Measurements from ENCODE around the gene WDR7.

Gene WDR7

DNA sequence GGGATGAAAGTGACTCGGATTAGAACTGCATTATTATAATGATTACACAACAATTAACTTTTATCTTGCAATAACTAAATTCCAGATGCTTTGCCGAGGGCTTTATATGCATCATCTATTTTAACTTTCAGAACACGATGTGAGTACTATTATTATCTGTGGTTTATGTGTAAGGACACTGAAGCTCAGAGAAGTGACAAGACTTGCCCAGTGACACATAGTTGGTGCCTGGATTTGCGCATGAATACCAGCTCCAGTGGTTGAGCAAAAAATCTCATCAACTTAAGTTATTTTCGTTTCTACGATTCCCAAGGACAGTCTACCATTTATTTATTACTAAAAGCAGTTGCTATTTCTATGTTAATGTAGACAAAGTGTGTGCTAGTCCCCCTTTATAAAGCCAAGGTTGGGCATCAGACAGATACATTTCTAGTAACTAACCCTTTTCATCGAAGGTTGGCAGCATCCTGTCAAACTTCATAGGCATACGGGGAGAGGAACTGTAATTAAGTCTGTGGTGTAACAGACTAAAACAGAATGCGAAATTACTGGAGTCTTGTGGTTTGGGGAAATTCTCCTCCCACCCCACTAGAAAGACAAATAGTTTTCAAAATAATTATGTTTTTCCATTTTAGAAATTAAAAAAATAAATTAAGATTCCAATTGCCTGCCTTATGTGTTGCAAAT lies 422.5 kb downstream of the WDR7 start:
- Histone ChIP-seq H3K4me3 (IDR thresholded peaks at IDR 0.05; ENCODE audit: insufficient read depth, low read depth, low read length) (no peak overlapping the region), H3K36me3 (ENCODE audit: insufficient read depth) (no peaks in the 10 kb centered on the region), H2AFZ (ENCODE audit: low read depth) (no peak overlapping the region), H3K27me3 (ENCODE audit: insufficient read depth, low read depth) (no peaks in the 10 kb centered on the region), H4K20me1 (ENCODE audit: insufficient read depth) (no peaks in the 10 kb centered on the region), H3K79me2 (ENCODE audit: insufficient read depth, low read depth) (no peaks in the 10 kb centered on the region), H3K4me1 (ENCODE audit: low read depth, poor library complexity, severe bottlenecking) (no peaks in the 10 kb centered on the region), H3K27ac (no peak overlapping the region), H3K9ac (no peak overlapping the region), H3K4me2 (no peak overlapping the region)
- TF ChIP-seq, protein P1, sequence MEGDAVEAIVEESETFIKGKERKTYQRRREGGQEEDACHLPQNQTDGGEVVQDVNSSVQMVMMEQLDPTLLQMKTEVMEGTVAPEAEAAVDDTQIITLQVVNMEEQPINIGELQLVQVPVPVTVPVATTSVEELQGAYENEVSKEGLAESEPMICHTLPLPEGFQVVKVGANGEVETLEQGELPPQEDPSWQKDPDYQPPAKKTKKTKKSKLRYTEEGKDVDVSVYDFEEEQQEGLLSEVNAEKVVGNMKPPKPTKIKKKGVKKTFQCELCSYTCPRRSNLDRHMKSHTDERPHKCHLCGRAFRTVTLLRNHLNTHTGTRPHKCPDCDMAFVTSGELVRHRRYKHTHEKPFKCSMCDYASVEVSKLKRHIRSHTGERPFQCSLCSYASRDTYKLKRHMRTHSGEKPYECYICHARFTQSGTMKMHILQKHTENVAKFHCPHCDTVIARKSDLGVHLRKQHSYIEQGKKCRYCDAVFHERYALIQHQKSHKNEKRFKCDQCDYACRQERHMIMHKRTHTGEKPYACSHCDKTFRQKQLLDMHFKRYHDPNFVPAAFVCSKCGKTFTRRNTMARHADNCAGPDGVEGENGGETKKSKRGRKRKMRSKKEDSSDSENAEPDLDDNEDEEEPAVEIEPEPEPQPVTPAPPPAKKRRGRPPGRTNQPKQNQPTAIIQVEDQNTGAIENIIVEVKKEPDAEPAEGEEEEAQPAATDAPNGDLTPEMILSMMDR (conservative IDR thresholded peaks at IDR 0.05; ENCODE audit: low read depth, low read length): no peak

DNA sequence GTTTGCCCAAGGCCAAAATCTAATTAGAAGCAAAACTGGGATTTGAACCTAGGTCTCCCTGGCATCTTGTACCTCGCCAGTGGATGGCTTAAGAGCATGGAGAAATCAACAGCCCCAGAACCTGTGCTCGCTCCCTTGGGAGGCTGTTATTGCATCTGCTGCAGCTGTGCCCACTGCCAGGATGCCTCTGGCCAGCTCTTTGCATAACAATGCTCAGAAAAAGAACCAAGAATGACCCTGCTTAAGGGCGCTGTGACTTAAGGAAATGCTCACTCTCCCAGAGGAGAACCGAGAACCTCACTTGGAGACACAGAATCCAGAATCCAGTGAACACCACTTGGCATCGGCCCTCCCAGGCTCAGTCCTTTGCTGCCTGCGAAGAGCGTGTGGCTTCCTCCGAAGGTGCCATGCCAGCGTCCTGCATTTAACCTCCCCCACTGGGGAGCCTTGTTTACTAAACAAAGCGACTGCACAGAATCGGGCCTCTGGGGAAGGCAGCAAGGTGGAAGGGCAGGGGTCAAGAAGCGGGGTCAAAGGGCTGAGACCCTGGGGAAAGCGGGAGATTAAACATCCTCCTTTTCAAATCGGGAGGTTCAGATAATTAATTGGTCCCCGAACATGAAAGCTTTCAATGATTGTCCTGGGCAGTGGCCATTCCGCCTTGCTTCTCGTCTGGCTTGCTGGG lies 424.7 kb downstream of the WDR7 start:
- Histone ChIP-seq H3K27ac (no peak overlapping the region), H4K20me1 (ENCODE audit: insufficient read depth) (no peaks in the 10 kb centered on the region), H3K9ac (no peak overlapping the region), H3K4me2 (no peak overlapping the region), H3K27me3 (ENCODE audit: insufficient read depth, low read depth) (no peaks in the 10 kb centered on the region), H3K4me3 (IDR thresholded peaks at IDR 0.05; ENCODE audit: insufficient read depth, low read depth, low read length) (no peak overlapping the region), H3K4me1 (ENCODE audit: low read depth, poor library complexity, severe bottlenecking) (no peaks in the 10 kb centered on the region), H3K36me3 (ENCODE audit: insufficient read depth) (no peaks in the 10 kb centered on the region), H2AFZ (ENCODE audit: low read depth) (no peak overlapping the region), H3K79me2 (ENCODE audit: insufficient read depth, low read depth) (no peaks in the 10 kb centered on the region)
- TF ChIP-seq, protein P1 (conservative IDR thresholded peaks at IDR 0.05; ENCODE audit: low read depth, low read length): no peak

DNA sequence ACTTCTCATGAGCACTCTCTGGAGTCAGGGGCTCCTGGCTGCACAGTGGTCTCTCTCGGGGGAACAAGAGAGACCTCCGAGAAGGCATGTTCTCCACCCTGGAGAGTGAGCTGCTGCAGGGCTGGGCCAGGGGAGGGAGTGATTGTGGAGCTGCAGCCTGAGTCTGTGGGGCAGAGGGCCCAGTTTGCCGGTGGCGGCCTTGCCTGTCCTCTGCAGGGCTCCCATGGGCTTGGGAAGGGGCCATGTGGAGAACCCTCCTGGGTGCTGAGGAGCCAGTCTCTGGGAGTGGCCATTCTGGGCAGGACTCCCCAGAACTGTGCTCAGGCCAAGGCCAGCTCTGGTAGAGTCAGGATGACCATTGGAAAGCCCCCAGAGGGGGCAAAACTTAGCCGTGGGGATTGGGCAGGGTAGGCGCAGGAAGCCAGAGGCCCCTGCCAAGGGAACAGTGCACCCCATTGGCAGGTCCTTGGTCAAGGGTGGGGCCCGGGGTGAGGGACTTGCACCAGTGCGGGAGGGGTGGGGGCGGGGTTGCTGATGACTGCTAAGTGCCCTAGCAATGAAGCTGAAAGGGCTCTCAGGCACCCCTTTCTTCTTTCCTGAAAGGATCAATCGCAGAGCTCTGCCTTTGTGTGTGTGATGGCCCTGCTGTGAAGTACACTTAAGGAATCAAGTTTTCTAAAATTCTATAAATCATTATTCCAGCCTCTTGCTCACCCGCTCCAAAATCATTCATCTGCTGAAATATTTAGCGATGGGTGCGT lies 426.0 kb downstream of the WDR7 start:
- Histone ChIP-seq H2AFZ (ENCODE audit: low read depth) (no peak overlapping the region), H3K4me1 (ENCODE audit: low read depth, poor library complexity, severe bottlenecking) (no peaks in the 10 kb centered on the region), H3K4me2 (no peak overlapping the region), H3K79me2 (ENCODE audit: insufficient read depth, low read depth) (no peaks in the 10 kb centered on the region), H4K20me1 (ENCODE audit: insufficient read depth) (no peaks in the 10 kb centered on the region), H3K27ac (no peak overlapping the region), H3K27me3 (ENCODE audit: insufficient read depth, low read depth) (no peaks in the 10 kb centered on the region), H3K36me3 (ENCODE audit: insufficient read depth) (no peaks in the 10 kb centered on the region), H3K4me3 (IDR thresholded peaks at IDR 0.05; ENCODE audit: insufficient read depth, low read depth, low read length) (no peak overlapping the region), H3K9ac (no peak overlapping the region)
- TF ChIP-seq, protein P1 (conservative IDR thresholded peaks at IDR 0.05; ENCODE audit: low read depth, low read length): no peak

DNA sequence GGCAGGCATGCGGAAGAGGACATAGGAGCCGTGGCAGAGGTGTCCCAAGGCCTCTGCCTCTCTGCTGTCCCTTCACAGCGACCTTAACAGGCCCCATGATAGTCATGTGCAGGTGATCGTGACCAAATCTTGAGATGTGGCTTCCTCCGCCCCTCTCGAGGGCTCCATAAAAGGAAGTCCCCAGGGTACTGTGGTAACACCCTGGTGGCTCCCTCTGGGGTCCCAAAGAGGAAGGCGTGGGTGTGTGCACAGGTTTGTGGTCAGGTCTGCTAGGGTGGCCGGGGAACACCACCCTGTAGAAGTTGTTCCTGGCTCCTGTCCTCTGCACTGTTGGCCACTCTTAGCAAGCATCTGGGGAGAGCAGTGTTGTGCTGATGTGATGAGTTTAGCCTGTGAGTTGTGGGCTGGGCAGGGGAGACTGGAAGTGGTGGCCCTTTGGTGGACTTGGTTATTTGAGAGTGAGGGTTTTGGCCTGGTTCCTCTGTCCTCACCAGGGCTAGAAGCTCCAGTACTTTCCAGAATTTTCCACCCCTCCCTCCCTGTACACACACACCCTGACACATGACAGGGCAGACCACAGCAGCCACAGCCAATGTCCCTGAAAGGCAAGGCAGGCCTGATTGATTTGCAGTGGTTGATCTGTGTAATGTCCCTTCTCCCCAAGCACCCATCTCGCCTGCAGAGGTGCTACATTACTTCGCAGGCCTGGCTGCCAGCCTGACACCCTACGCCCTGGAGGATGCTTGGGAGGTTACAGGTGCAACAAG lies 426.8 kb downstream of the WDR7 start:
- H2AFZ ChIP-seq (ENCODE audit: low read depth): no peak overlapping the region

More for the DNA sequence above, 426.8 kb downstream of the WDR7 start:
- Histone ChIP-seq H3K4me2 (no peak overlapping the region), H3K27me3 (ENCODE audit: insufficient read depth, low read depth) (no peaks in the 10 kb centered on the region), H4K20me1 (ENCODE audit: insufficient read depth) (no peaks in the 10 kb centered on the region), H3K4me3 (IDR thresholded peaks at IDR 0.05; ENCODE audit: insufficient read depth, low read depth, low read length) (no peak overlapping the region), H3K36me3 (ENCODE audit: insufficient read depth) (no peaks in the 10 kb centered on the region), H3K27ac (no peak overlapping the region), H3K9ac (no peak overlapping the region), H3K4me1 (ENCODE audit: low read depth, poor library complexity, severe bottlenecking) (no peaks in the 10 kb centered on the region), H3K79me2 (ENCODE audit: insufficient read depth, low read depth) (no peaks in the 10 kb centered on the region)
- TF ChIP-seq, protein P1 (conservative IDR thresholded peaks at IDR 0.05; ENCODE audit: low read depth, low read length): no peak
